Daoy (cell line): ENCODE results near the gene CBL. TPM values are rescaled to one million over a fixed set of nuclear protein-coding genes. Genes with fewer than 3 reads are reported as not detected.

Experiments used
- DNase-seq: peaks from one replicate; pipeline ENCODE4 v3.0.0-alpha.2; 2015; ENCODE audit warnings: low read depth
- total RNA-seq: library from RNA; depleted of rRNA; stranded (reverse); fragments of >200 nt; shearing (Covaris generic); gene quantifications from 2 replicates; pipeline ENCODE4 v1.2.3, GENCODE V29; 2014

The CBL gene
- total RNA-seq, 1 experiment from 2014 or later, result 7.3 TPM

DNA sequence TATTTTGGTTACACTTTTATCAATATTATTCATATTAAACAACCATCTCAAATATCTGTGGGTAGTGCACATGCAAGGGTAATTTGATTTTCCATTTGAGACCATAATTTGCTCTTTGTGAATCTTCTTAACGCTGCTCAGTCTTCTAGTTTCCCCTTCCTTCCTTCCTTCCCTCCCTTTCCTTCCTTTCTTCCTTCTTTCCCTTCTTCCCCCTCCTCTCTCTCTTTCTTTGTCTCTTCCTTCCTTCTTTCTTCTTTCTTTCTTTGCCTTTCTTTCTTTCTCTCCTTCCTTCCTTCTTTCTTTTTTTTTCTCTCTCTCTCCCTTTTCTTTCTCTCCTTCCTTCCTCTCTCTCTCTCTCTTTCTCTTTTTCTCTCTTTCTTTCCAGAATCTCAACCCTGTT, 124.1 kb downstream of the CBL start:
- DNase-seq, result no peak

DNA sequence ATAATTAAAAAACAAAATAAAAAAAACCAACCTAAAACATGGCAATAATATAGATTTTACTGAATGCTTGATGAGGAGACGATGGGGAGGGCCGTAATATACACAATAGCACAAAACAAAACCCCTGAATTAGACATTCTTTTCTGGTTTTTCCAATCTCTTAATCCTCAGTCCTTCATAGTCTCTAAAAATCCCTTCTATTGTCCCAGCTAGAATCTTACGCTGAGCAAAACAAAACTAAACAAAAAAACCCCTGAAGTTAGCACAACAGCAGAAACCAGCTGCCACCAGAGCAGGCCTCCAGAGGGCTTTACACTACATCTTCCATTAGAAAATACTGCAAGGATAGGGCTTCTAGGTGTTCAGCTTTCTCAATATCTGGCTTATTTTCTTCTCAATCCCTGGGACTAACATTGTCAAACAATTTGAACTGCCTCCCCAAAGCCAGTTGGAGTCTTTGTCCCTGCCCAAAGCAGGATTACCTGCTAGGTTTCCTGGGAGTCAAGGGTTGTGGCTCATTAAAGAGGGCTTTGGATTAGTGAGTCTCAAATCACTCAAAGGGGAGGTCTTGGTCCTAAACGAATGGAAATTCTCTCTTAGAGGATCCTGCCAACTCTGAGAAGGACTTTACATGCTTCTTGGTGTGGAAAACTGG, 126.1 kb downstream of the CBL start:
- no peak for DNase-seq

DNA sequence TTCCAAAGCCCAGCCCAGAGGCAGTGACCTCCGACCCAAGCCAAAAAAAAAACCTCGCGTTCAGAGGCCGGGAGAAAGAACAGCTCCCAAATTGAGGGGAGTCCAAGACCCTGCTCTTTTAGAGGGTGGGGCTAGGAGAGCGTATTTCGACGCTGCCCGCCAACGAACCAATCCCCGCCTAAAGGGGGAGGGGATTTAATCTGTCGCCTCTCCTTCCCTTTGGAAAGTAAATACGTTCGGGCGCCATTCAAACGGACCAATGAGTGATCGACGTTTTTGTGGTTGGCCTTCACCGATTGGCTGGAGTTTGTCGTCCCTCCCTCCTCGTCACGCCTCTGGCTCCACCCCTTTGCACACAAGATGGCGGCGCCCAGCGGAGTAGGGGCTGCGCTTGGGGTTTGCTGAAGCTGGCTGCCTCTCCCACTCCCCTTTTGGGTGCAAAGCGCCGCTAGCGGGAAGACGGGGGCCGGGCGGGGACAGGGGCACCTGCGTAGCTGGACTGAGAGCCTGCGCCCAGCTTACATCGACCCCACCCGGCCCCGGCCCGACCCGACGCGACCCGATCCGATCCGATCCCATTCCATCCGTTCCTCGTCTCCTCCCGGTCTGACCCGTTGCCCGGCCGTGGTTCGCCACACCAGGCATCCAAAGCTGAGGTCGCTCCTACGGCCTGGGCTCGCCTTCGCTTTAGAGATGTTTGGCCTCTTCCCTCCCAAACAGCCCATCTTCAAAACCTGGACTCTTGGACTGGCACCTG, 128.2 kb downstream of the CBL start, which contains the start of gene RNF26:
Gene RNF26 (plus strand): TSS at position 354 of the 757 bp plus-strand sequence. CDS start 596 bp downstream, outside the sequence.
- DNase-seq, result peak; percentile 96

DNA sequence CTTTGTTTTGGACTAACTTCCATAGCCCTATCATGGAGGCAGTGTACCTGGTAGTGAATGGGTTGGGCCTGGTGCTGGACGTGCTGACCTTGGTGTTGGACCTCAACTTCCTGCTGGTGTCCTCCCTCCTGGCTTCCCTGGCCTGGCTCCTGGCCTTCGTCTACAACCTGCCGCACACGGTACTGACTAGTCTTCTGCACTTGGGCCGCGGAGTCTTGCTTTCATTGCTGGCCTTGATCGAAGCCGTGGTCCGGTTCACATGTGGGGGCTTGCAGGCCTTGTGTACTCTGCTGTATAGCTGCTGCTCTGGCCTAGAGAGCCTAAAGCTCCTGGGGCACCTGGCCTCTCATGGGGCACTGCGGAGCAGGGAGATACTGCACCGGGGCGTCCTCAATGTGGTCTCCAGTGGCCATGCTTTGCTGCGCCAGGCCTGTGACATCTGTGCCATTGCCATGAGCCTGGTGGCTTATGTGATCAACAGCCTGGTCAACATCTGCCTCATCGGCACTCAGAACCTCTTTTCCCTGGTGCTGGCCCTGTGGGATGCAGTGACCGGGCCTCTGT, 129.0 kb downstream of the CBL start:
- no peak for DNase-seq

DNA sequence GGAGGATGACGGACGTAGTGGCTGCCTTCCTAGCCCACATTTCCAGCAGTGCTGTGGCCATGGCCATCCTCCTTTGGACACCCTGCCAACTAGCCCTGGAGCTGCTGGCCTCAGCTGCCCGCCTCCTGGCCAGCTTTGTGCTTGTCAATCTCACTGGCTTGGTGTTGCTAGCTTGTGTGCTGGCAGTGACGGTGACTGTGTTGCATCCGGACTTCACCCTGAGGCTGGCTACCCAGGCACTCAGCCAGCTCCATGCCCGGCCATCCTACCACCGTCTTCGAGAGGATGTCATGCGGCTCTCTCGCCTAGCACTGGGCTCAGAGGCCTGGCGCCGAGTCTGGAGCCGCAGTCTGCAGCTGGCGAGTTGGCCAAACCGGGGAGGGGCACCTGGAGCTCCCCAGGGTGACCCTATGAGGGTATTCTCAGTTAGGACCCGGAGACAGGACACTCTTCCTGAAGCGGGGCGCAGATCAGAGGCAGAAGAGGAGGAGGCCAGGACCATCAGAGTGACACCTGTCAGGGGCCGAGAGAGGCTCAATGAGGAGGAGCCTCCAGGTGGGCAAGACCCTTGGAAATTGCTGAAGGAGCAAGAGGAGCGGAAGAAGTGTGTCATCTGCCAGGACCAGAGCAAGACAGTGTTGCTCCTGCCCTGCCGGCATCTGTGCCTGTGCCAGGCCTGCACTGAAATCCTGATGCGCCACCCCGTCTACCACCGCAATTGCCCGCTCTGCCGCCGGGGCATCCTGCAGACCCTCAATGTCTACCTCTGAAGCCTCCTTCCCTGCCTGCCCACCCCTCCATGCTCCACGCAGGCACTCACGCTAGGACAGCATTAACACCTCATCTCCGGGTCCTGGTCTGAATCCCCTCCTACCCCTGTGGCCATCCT, 129.8 kb downstream of the CBL start:
- DNase-seq, result no peak

DNA sequence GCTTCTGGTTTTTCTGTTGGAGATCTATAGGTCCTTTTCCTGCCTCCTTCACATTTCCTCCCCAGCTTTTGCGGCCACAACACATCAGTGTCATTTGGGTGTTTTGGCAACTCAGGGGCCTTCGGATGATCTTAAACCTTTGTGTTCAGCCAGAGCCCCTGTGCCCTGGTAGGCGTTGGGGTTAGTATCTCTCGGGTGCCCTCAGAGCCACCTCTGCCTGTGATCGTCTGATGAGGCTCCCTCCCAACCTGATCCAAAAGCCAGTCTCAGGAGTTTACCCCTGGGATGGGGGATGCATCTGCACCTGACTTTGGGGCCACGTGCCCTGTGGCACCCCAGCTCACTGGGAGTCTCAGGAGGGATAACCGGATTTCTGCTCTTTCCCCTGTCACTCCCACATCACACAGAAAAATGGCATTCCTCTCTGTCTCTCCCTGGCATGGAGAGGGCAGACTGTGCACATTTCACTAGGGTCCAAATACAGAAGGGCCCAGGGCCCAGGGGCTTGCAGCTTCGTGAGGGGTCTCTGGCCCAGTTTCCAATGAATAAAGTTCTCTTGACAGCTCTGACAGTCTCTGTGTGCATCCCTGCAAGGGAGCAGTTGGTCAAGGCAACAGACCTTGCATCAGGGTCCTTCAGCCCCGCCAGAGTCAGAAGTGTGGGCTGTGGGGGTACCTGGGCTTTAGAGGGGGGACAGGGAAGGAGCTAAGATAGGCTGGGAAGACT, 130.8 kb downstream of the CBL start:
- DNase-seq, result no peak

DNA sequence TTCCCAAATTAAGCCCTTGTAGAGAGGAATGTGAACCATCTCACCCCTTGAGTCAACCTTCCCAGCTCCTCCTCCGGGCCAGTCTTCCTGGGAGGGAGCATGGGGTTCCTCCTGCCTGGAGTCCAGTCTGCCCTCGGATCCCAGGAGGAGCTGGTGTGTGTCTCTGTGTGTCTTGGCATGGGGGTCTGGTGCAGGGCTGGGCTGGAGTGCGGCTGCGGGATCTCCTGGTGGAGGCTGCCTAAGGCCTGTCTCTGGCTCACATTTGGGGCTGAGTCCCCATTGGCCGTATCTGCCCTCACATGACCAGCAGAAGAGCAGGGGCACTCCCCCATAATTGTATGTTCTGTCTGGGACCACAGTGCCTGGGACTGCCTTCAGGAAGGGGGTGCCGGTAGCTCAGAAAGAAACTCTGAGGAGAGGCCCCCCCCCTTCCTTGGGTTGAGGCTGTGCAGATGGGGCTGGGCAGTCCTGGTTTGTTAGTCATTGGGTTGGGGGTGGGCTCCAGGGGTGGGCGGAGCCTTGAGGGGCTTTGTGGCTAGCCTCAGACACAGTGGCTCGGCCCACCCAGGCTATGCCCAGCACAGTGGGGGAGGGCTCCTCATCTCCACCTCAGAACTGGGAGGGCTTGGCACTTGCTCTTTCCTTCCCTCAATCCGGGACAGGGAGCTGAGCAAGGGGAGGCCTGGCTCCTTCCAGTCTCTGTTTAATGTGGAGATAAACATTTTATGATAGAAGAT, 131.6 kb downstream of the CBL start:
- DNase-seq, result peak; percentile 66

DNA sequence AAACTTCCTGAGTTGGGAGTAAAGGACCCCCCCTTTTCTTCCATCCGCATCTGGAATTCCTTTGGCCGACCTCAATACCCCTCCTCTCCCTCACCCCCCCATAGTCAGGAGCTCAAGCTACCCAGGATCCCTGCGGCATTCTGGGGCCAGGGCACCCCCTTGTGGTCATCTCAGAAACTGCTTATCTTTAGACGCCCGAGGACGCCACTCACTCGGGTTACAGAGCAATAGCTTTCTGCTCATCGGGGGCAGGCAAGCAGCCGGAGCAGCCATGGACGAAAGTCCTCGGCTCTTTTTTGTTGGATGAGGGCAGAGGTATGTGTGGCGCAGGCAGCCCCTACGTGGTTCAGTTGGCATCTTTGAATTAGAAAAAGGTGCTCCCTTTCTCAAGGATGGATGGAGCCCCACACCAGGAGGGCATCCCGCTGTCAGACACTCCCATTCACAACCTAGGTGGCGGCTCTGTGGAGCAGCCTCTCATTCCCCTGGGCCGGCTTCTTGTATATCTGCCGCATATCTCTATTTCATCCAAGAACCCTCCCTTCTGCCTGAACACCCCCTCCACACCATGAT, 132.3 kb downstream of the CBL start:
- peak; percentile 74 for DNase-seq

DNA sequence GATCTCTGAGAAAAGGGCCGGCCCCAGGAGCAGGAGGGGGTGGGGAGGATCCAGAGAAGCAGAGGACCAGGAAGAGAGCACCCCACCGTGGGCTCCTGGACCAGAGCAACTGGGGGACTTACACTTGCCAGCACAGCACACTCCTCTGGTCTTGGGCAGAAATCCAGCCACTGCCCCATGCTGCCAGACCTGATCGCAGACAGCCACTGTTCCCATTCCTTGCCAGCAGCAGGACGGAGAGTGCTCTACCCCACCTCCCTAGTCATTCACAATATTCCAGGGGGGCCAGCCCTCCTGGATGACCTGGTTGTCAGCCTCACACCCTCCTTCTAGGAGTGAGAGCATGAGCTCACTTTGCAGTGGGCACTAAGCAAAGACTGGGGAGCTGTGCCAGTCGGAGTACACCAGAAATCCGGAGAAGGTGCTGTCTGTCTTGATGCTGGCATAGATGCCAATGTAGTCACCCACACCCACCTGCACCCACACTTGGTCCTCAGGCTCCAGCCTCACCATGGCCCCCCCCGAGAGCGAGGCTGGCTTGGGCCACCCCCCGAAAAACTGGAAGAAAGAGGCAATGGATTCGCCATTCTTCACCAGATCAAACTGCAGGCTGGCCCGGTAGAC, 132.9 kb downstream of the CBL start:
- peak; percentile 38 for DNase-seq

DNA sequence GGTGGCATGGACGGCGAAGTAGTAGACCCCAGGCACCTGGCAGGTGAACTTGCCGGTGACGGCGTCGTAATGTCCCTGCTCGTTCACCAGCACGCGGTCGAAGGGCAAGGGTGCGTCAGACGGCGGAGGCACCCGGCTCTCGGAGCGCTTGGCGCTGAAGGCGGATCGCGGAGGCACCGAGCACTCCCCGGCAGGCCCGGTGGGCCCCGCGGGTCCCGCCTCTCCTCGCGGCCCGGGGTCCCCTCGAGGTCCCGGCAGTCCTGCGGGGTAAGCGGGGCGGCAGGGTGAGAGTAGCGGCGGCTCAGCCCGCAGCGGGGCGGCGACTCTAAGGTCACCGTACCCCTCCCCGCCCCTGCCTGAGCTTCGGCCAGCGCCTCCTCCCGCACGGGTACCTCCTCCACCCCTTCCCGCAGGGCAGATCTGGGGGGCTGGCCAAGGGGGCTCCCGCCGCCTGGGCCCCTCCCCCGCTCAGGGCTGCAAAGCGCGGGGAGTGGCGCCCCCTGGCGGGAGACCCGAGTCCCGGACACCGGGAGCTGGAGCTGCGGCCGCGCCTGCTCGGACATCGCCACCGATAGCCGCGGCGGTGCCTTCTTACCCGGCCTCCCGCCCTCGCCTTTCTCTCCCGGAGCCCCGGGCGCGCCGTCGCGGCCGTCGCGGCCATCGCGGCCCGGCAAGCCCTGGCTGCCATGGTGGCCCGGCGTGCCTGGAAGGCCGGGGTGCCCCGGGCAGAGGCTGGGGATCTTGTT, 133.6 kb downstream of the CBL start:
- DNase-seq, result peak; percentile 64

DNA sequence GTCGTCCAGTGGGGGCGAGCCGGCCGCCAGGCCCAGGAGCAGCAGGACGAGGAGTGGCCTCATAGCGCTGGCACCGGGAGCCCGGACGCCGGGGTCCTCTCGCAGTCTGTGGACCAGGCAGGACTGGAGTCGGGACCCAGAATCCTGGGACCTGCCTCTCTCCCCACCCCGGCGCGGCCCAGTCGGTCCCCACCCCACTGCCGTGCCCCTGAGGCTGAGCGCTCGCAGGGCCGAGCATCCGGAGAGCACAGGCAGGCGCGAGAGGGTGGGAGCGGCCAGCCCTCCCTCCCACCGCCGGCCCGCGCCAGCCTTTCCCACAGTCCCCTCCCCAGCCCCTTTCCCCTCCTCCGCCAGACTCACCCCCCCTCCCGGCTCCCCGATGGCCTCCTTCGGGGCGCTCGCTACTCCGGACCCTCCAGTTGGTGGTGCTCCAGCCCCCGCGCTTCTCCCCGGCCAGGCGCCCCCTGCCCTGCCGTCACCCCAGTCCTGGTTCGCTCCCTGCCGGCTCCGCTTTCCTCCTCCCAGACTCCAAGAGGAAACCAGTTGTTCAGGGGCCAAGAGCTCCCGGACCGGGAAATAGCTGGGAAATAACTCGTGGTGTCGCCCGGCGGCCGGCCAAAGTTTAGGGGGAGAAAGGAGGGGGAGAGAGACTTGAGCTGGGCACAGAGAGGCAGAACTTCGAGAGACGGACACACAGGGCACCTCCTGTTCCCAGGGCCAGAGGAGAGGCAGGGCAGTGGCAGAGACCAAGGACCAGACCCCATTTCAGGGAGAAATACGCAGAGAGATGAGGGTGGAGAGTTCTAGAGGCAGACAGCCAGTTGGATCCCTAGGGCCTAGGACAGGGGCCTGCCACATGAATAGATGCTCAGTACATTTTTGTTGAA, 134.4 kb downstream of the CBL start, which contains the start of gene C1QTNF5:
Gene C1QTNF5 (minus strand): TSS at position 549 of the 887 bp plus-strand sequence. CDS start 486 bp downstream, at position 63.
- DNase-seq, result peak; percentile 57

DNA sequence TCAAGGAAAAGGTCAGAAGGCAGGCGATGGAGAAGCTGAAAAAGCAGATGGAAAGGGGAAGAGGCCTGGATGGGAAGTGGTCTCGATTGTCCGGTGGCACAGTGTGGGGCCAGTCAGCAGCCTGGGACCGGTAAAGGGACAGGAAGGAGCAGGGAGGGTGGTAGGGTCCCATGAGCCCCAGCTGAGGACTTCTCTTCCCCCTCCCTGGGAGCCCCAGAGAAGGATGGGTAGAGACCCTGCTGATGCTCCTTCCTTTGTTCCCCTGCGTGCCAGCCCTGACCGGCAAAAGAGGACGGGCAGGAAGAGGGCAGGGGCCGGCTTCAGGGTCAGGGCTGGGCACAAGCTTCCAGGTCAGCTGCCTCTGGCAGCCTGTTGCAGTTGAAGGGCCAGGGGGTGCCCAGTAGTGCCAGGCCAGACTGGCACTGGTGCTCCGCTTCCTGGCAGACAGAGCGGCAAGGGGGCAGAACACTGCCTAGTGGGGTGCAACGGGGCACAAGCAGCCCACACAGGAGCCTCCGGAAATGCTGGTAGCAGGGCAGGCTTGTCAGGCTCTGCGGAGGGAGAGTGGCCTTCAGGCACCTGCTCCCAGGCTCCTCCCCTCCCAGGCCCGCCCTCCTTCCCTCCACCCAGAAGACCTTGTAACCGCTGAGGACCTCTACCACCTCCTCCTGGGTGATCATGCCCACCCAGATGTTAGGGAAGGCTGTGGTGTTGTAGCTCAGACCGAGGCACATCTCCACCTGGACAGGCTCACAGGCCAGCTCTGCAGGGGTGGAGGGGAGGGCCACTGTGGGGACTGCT, 135.3 kb downstream of the CBL start:
- no peak for DNase-seq

DNA sequence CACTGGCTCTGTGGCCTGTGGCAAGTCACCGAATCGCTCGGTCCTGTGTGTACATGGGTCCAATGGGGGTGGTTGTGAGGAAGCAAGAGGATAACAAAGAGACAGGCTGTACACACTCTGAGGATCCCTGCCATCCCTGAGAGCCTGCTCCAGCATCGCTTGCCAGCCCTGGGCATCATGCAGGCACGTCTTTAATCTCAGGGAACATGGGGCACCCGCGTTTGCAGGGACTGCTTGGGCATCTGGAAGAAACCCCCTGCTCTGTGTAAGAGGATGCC, 135.8 kb downstream of the CBL start:
- no peak for DNase-seq

DNA sequence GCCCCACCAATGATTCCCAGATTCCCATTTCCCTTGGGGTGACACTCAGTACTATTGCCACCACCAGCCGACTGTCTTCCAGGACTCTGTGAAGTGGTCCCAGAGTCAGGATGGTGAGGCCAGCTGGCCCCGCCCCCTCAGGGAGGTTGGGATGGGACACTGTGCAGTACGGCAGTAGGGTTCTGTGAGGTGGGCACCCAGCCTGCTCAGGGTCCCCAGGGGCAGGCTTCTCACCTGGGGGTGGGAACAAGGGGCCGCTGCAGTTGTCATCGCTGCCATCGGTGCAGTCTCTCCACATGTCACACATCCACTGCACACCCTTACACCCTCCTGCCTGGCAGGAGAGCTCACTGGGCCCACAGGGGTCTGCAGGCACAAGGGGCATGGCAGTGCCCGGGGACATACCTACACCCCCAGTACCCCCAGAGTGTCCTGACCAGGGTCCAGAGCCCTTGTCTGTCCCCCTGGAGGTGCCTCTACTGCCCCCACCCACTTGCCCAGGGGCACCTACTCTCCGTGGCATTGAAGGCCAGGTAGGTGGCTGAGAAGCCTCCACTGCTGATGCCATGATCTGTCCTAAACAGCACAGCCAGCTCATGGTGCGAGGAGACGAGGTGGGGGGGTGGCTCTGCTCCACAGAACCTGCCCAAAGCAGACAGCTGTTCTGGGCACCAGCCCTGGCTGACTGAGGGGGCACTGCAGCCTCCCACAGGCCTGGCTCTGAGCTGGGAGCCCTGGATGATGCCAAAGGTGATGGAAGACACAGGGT, 136.4 kb downstream of the CBL start:
- DNase-seq, result no peak

DNA sequence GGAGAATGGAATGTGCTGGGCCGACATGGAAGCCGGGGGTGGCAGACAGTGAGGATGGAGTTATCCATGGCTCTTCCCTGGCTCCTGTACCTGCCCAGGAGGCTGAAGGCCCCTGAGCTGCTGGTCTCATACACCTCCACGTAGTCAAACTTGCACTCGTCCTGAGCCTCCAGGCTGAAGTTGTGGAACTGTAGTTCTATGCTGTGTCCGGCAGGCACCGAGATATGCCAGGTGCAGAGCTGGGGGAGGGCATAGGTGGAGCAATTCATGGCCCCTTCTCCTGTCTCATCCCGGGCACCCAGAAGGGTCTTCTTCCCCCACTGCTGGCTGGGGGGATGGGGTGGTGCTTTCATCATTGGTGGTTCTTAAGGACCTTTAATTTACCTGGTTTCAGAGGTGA, 137.6 kb downstream of the CBL start:
- no peak for DNase-seq

DNA sequence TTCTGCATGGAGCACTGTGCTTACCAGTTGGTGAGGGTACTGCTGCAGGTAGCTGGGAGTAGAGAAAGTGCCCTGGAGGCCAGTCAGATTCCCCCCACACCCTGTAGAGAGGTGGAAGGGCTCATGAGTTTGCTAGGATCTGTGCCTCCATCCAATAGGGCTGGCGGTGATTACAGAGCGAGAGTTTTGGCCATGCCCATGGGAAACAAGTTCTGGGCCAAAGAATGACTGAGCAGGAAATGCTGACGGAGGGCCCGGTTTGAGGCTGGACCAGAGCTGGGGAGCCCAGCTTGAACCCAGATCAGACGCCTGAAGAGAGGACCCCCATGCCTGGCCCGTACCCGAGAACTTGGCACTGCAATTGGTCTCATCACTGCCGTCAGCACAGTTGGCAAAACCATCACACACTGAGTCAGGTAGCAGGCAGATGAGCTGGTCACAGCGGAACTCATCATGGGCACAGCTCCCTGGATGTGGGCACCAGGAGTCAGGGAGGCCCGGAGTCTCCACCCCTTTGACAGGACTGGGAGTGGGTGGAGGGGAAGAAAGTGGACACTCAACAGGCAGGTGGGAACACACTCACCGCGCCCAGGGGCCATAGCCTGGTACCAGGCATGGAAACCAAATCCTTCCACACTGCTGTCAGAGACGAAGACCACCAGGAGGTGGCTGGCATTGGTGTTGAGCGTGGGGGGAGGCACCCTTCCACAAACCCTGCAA, 138.3 kb downstream of the CBL start:
- no peak for DNase-seq
